GM19397 (cell line): ENCODE measurements around the gene PSG7.
"Not testable (repeated sequence)": the region's sequence is repeated elsewhere in the genome, so short reads cannot be mapped to it uniquely, and the experiment has no call there.

ENCODE experiments used
- ATAC-seq: cut with Tn5 transposase; IDR thresholded peaks from one replicate; pipeline ENCODE4 v1.9.1; 2021; ENCODE audit warnings: mild to moderate bottlenecking, moderate library complexity; ENCODE audit not compliant: unreplicated experiment

Gene PSG7

GRCh38 chr19:42916931-42917330, 20.1 kb downstream of the PSG7 start:
- not testable (repeated sequence) for ATAC-seq

GRCh38 chr19:42913516-42913915, 23.5 kb downstream of the PSG7 start:
- not testable (repeated sequence) for ATAC-seq

DNA sequence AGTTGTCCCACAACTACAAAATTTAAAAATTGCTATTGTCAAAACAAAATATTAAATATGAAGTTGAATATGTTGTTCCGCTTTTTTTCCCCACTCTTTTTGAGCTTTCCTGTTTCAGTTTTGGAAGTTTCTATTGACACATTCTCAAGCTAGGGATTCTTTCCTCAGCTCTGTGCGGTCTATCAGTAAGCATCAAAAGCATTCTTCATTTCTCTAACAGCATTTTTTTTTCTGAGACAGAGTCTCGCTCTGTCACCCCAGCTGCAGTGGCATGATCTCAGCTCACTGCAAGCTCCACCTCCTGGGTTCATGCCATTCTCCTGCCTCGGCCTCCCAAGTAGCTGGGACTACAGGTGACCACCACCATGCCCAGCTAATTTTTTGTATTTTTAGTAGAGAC, 24.1 kb downstream of the PSG7 start:
- ATAC-seq, result not testable (repeated sequence)

DNA sequence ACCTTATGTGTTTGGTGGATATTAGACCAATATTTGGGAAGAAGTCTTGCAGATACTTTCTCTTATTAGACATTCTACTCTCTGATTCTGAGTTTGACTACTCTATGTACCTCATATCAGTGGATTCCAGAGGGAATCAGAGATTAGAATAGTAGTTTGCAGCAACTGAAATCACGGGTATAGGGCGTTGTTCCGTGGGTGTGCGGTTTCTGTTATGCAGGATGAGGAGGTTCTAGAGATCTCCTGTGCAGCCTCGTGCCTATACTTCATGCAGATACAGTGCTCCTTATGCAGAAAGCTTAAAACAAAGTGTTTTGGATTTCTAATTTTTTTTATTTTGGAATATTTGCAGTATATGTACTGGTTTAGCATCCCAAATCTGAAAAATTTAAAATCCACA, 25.3 kb downstream of the PSG7 start:
- ATAC-seq, result not testable (repeated sequence)

DNA sequence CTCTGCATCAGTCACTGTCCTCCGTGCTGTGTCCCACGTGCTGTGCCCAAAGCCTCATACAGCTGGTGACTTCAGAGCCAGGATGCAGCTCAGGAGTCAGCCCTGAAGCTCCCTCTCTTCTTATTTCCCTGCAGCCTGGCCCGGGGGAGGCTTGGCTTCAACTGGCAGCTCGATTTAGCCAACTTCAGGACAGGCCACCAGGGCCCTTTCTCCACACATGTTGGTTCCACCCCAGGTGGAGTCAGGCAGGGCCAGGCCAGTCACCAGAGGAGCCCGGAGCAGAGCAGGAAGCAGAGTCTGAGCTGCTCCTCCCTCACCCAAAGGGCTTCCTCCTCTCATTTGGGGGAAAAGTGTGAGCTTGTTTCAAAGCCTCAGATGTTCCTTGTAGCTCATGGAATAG, 30.8 kb downstream of the PSG7 start:
- ATAC-seq, result not testable (repeated sequence)

DNA sequence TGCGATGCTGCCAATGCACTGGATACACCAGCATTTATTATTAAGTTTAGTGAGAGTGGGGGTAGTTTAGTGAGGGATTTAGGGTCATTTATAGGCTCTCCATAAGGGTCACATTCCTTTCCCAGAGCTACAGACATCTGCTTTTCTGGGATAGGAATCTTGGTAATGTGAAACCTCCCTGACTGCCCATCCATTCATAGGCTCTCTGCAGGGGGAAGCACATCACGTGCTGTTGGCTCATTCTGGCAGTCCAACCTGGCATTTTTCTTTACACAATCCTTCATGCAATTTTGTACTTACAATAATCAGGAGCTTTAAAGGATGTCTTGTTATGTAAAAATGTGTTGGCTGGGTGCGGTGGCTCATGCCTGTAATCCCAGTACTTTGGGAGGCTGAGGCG, 36.4 kb downstream of the PSG7 start:
- ATAC-seq, result not testable (repeated sequence)

GRCh38 chr19:42899674-42900073, 37.3 kb downstream of the PSG7 start:
- not testable (repeated sequence) for ATAC-seq

DNA sequence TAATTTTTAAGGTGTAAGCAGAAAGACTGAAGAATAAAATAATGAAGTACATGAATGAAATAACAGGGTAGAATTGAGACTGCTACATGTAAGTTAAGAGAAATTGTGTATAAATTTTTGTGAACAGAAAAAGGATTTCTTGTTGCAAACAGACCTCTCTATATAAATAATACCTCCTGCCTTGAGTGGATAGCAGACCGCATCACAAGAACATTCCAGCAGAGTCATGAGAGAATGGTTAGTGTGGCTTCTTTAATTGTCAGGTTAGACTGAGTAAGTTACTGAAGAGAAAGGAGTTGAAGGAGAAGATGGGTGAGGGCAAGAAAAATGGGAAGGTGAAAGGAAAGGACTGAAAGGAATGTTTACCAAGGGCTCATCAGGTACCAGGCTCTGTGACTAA, 37.9 kb downstream of the PSG7 start:
- not testable (repeated sequence) for ATAC-seq

DNA sequence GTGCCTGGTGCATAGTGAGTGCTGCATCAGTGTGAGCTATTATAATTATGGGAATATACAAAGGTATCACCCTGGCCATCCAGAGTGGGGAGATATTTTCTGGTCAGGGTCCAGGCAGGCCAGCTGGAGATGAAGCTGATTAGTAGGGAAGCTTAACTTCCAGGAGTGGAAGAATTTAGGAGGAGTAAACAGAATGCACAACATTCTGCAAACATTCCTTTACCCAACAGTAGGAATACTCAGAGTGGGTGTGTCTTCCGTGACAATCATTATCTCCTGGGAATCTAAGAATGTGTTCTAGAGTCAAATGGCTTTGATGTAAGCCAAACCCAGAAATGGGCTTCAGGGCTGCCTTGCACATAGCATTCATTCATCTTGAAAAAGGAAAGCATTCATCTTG, 38.4 kb downstream of the PSG7 start:
- not testable (repeated sequence) for ATAC-seq

- not testable (repeated sequence) for ATAC-seq
These were observed 39.3 kb downstream of the PSG7 start for GRCh38 chr19:42897729-42898128.

GRCh38 chr19:42890446-42890845, 46.6 kb downstream of the PSG7 start:
- not testable (repeated sequence) for ATAC-seq

- ATAC-seq, result not testable (repeated sequence)
These were observed 49.0 kb downstream of the PSG7 start for GRCh38 chr19:42887876-42888445.

DNA sequence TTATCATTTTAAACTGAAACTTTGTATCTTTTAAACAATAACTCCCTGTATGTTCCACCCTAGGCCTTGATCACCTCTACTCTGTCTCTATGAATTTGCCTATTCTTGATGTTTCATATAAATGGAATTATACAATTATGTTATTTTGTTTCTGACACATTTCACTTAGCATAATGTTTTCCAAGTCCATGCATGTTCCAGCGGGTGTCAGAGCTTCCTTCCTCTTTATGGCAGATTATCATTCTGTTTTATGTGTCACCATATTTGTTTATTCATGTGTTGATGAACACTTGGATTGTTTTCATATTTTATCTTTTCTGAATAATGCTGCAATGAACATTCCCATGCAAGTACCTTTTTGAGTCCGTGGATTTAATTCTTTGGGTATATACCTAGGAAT, 54.3 kb downstream of the PSG7 start:
- ATAC-seq, result not testable (repeated sequence)

DNA sequence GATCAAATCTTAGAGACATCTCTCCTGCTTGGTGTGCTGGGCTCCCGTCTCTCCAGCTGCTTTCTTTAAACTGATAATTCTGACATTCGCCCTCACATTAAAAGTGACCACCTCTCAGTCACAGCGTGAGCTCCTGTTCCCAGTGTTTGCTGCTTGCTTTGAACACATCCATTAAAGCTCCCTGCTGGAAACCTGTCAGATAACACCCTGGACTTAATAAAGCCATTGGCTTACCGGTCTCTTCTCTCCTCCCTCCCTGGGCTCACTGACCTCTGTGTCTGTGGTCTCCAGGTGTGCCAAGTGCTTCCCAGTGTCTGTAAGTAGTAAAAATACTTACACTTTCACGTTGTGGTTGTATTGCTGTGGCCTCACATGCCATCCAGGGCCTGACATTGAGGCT, 55.0 kb downstream of the PSG7 start:
- ATAC-seq, result not testable (repeated sequence)

DNA sequence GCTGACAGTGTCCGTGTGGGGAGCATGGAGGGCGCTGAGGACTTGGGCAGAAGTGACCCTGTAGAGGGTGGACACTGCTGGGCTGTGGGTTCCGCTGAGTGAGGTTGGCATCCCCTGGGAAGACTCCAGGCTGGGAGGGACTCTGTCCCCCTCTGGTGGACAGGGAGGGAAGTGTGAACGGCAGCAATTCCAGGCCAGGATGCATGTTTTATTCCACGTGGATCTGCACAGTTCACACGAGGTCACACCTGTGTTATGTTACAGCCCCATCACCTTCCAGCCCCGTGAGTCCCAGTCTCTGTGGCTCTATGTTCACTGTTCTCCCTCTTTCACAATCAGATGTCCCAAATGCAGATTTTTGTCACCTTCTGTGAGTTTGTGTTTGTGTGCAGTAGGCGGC, 55.7 kb downstream of the PSG7 start:
- not testable (repeated sequence) for ATAC-seq

GRCh38 chr19:42880621-42881020, 56.4 kb downstream of the PSG7 start:
- not testable (repeated sequence) for ATAC-seq

DNA sequence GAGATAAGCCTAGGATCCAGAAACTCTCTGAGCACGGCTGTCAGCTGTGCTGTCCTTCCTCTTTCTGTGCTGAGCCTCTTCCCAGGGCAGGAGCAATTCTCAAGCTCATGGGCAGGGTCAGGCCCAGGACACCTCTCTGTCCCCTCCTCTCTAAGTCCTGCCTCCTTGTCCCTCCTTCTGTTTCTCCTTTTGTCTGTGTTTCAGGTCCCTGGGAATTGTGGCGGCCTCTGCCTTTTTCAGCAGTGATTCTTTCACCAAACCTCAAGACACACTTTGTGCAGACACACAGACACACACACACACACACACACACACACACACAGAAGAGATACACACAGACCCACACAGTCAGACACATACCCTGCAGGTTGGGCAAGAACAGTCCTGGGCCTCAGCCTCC, 57.4 kb downstream of the PSG7 start, which contains the start of gene PSG1:
Gene PSG1 (minus strand): TSS at position 101 of the 400 bp plus-strand sequence. CDS start 132 bp downstream, outside the sequence.
- ATAC-seq, result no peak

DNA sequence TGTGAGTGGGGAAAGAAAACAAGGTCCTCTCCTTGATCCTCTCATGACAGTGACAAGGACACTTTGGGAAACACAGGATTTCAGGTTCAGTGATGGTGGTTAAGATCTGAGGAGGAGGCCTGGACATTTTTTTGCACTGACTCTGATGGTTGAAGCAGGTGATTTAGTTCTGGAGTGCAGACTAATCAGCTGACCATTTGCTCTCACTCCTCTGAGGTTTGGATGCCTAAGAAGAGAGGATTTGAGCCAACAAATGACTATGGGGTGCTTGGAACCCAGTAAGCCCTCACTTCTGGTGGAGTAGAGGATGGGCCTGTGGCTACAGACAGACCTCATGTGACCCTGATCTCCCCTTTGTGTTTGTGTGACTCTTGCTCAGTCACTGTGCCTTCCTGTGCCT, 60.4 kb downstream of the PSG7 start:
- not testable (repeated sequence) for ATAC-seq

DNA sequence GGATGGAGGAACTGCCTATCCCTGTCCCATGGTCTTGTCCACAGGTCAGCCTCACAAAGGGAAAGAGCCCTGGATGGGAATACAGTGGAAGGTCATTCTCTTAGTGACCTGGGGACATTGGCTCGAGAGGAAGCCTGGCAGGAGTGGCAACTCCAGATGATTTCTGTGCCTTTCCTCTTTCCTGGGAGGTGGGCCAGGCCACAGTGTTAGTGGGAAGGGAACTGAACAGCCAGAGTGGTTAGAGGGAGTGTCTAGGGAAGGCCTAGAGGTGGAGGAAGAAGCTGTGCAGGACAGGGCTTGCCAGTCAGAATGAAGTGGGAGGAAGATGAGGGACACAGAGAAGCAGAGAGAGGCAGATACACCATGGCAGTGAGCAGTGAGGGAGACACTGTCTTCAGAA, 61.1 kb downstream of the PSG7 start:
- not testable (repeated sequence) for ATAC-seq

GRCh38 chr19:42874901-42875813, 61.9 kb downstream of the PSG7 start:
- not testable (repeated sequence) for ATAC-seq

- not testable (repeated sequence) for ATAC-seq
These were observed 62.9 kb downstream of the PSG7 start for GRCh38 chr19:42874136-42874535.
